ENCODE measurements around the gene POLDIP2.

DNA sequence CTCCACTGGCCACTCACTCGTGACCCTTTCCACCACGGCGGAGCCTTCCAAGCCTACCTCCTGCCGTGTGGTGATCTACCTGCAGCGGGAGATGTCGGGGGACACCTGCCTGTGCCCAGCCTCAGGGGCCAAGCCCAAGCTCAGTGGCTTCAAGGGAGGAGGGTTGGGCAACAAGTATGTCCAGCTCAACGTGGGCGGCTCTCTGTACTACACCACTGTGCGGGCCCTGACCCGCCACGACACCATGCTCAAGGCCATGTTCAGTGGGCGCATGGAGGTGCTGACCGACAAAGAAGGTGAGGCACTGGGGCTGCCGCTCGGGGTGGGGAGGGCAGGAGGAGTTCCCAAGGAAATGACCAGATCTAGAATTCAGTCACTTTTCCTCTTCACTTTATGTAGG is 17.9 kb downstream of the POLDIP2 start:
- TF ChIP-seq, protein P1, sequence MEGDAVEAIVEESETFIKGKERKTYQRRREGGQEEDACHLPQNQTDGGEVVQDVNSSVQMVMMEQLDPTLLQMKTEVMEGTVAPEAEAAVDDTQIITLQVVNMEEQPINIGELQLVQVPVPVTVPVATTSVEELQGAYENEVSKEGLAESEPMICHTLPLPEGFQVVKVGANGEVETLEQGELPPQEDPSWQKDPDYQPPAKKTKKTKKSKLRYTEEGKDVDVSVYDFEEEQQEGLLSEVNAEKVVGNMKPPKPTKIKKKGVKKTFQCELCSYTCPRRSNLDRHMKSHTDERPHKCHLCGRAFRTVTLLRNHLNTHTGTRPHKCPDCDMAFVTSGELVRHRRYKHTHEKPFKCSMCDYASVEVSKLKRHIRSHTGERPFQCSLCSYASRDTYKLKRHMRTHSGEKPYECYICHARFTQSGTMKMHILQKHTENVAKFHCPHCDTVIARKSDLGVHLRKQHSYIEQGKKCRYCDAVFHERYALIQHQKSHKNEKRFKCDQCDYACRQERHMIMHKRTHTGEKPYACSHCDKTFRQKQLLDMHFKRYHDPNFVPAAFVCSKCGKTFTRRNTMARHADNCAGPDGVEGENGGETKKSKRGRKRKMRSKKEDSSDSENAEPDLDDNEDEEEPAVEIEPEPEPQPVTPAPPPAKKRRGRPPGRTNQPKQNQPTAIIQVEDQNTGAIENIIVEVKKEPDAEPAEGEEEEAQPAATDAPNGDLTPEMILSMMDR (IDR thresholded peaks at IDR 0.05 in 8 of 11, conservative IDR thresholded peaks at IDR 0.05 in 3 of 11) = no peak
- TF ChIP-seq POLR2A (IDR thresholded peaks at IDR 0.05) (no peak), POLR2AphosphoS5 (IDR thresholded peaks at IDR 0.05) (peak in 1 of 3 donors; percentile 18)

Measured in spleen (tissue), 7 donors.